Activated CD4-positive, alpha-beta T cell treated with anti-CD3 and anti-CD28 coated beads for 24 hours (primary cell): ENCODE results near the gene MGAT3.

Experiments used
- DNase-seq, 2 donors: peaks; one replicate each; pipeline ENCODE4 v3.0.0-alpha.2; 2020; ENCODE audit warnings: low read depth in 2 of 2

The MGAT3 gene

DNA sequence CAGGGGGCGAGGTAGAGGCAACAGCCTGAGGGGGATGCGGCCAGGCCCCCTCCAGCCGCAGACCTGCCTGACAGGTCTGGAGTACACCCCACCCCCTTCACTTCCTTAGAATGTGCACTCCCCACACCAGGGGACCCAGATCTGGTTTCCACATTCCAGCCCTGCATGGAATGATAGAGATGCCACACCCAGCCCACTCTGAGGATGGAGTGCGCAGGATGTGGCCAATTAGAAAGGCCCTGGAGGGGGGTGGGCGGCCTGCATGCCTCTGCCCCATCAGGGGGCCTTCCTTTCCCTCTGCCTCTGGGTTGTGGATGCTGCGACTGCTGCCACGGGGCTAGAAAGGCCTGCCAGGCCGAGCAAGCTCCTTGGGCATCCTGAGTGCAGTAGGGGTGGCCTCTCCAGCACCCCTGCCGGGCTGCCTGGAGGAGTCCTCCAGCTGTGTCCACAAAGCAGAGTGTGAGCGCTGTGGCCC lies 28.2 kb upstream of the MGAT3 start:
- no peak for DNase-seq

DNA sequence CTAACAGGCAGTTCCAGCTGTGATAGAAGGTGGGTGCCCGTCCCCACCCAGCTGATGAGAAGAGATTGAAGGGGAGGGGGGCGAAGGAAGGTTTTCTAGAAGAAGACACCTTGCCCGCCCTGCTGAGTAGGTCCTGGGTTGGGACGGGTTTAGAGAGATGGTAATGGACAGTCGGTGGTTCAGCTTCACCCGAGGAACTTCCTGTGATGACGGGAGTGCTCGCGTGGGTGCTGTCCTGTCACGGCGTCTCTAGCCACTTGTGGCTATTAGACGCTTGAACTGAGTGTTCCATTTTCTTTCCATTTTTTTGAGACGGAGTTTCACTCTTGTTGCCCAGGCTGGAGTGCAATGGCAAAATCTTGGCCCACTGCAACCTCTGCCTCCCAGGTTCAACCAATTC lies 27.6 kb upstream of the MGAT3 start:
- DNase-seq = no peak

DNA sequence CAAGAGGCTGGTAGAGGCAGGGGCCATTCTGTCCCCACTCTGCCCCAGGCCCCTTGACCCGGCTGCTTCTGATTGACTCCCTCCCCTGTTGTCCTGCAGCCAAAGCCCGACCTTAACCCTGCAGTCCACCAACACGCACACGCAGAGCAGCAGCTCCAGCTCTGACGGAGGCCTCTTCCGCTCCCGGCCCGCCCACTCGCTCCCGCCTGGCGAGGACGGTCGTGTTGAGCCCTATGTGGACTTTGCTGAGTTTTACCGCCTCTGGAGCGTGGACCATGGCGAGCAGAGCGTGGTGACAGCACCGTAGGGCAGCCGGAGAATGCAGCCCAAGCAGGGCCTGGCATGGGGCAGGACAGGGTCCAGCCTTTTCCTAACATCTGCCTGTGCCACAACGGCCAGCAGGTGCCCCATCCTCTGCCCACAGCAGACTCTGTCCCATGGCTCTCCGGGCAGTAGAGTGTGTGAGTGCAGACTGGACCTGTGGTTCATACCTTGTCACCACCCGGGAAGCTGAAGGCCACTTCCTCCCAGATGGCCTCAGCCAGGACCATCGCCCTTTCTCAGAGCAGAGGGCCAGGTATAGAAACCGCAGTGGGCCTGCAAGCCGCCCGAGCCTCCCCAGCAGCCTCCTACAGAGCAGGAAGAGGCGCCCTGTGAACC lies 26.8 kb upstream of the MGAT3 start:
- no peak for DNase-seq

DNA sequence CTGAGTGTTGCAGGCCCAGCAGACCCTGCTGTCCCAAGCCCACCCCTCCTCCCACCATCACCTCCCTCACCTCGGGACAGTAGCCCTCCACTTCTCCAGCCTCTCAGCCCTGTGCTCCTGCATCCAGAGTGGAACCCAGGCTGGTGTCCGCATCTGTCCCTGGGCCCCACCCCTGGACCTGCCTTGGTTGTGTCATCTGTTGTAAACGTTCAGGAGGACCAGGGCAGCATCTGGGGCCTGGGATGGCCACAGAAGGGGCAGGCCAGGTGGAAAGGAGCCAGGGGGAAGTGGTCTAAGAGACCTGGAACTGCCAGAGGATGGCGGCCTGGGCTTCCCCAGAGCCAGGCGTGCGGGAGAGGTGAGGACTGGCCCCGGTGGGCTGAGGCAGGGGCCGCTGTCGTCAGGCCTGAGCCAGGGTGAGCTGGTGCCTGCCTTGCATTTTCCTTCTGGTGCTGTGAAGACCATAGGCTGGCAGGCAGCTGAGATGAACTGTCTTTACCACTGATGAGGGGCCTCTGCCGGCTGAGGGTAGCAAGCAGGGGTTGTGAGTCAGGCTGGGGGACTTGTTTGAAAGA lies 26.1 kb upstream of the MGAT3 start:
- no peak for DNase-seq

DNA sequence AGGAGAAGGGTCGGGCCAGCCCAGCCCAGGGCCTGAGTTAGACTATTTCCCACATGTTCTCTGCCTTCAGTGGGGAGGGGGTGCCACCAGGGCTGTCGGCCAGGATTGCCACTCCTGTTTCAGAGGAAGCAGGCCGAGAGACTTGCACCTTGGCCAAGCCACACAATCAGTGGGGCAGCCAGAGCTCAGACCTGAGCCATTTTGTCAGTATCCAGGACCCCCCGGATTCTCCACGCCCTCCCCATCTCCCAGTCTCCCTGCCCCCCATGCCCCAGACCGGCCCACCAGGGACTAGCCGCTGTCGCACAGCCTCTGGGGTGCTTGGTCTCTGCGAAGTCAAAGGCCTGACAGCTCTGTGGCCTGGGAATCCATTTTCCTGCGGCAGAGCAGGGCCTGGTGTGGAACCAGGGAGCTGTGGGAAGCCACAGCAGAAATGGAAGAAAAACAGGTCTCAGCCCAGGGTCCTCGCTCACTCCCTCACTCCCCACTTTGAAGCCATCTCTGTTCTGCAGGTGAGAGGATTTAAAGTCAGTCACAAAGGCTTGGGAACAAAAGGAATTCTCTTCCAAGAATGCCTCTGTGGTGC lies 25.5 kb upstream of the MGAT3 start:
- no peak for DNase-seq

DNA sequence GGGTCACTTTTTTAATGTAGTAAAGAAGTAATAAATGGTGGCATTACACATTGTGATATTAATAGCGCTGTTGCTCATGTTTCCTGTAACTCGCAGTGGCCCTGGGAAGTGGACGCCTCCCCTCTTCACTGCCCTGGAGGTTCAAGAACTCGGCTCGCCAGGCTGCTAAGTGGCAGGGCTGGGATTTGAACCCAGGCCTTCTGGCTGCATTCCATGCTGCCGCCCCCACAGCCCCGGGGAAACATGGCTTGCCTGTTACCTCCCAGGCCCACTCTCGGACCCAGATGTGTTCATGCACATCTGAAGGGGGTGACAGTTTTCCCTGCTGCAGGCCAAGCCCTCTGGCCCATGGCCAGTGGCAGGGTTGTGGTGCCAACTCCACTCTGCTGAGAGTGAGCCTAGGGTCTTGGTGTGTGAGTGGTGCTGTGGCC lies 25.0 kb upstream of the MGAT3 start:
- no peak for DNase-seq

DNA sequence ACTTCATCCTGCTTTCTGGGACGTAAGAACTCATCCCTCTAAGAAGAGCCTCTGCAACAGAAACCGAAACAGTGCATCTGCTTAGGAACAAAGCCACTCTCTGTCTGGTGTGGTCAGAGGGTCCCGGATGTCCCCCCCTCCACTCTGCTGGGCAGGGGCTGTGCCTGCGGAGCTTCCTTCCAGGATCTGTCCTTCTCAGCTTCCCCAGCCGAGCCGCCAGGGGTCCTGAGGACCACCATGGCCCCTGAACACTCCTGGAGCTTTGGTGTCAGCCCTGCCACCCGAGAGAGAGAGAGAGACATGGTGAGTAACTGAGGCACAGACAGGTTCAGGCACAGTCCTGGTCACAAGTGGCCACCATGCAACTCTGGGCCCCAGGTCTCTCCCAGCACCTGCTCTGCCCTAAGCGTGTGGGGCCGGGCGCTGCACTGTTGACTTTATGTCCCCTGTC lies 24.4 kb upstream of the MGAT3 start:
- no peak for DNase-seq

DNA sequence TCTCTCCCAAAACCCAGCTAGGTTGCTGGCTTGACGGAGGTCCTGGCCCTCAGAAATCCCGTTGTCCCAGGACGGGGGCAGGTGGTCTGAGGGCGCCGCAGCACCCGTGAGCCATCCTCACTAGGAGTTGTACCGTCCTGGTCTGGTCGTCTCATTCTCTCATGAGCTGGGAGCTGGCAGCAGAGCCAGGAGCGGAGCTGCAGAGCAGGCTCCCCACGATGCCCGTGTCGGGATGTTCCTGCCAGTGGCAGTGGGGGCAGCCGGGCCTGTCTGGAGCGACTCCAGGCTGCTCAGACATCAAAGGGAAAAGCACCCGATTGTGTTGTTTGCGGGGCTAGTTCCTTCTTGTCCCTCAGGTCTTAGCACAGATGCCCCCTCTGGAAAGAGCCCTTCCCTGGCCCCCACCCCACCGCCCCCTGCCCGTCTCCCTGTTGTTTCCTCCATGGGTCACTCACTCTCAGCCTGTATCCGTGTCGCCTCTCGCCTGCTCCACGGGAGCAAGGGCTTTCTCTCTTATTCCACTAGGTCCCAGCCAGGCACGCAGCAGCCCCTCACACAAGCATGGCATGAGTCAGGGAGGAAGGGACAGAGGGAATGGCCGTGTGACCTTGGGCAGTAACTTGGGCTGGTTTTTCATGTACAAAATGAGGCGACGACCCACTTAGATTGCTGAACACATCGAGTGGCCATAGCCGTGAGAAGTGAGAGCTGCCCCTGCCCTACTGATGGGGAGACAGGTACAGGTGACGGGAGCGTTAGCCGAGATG lies 23.2 kb upstream of the MGAT3 start:
- no peak for DNase-seq

DNA sequence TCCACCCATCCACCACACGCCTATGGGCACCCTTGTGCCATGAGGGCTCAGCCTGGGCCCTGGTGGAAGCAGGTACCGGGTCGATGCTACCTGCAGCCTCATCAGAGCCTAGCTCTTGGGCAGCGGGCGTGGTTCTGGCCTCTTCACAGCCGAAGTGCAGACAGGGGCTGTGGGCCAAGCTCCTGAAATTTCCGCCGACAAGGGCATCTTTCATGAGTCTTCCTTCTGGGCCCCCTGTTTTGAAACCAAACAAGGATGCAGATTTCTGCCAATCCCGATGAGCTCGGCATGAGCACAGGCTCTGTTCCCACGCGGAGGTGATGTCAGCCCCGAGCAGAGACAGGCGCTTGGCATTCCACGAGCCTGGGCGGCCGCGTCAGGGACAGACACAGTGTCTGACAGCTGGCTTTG lies 22.6 kb upstream of the MGAT3 start:
- DNase-seq = no peak

DNA sequence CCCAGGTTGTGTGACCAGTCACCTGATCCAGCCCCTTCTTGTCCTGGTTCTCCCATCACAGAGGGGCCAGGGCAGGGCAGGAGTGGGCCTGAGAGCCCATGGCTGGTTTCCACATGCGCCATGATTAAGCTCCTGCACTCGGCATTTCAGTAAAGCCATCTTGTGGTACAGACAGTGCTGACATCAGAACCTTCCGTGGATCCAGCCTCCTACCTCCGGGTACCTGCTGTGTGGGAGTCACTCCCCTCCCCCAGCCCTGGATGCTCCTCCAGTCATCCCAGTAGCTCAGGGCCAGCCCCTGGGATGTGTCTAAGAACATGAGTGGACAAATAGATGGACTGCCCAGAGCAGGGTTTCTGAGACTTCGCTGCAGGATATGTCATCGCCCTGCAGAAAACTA lies 22.1 kb upstream of the MGAT3 start:
- DNase-seq = no peak

DNA sequence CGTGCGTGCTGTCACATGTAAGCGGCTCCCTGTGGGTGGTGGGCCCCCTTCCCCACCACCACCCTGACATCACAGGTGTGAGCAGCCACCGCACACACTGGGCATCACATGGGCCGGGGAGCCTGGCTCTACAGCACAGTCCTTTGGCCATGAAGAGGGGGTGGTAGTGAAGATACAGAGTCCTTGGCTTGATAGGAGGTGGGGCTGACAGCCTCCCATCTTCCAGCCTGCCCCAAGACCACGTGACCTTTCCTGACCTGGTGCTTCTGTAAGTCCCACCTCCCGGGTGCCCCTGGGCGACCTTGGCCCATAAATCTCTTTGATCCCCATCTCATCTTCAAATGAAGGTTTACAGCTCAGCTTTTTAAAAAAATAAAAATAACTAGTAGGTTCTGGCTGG lies 21.2 kb upstream of the MGAT3 start:
- DNase-seq = no peak

DNA sequence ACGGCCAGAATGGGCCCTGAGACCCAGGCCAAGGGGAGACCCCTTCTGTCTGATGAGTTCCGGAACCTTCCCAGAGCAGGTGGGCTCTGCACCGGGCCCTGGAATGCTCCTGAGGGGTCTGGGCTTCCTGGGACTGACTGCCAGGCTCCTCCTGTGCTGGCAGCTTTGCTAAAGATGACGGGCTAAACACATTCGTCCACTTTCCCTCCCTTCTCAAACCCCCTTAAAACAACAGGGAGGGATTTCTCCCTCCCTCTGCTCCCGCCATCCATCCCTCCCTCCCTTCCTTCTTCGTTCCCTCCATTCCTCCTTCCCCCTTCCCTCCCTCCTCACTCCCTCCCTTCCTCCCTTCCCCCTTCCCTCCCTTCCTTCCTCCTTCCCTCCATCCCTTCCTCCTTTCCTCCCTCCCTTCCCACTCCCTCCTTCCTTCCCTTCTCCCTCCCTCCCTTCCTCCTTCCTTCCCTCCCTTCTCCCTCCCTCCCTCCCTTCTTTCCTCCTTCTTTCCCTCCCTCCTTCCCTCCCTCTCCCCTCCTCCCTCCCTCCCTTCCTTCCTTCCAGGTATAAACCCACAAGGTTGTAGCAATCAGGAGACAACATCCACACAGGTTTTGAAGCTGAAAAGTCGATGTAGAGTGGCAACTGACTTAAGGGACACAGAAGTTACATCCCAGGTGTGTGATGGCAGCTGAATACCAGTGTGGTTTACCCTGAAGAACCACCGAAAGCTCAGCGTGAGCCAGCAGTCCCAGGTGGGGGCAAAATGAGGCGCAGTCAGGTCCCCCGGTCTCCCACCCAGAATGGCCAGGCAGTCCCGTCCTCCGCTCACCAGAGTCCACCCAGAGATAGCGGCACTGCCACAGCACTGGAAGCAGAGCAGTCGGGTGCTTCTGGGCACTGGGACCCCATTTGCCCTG lies 18.8 kb upstream of the MGAT3 start:
- DNase-seq = no peak

DNA sequence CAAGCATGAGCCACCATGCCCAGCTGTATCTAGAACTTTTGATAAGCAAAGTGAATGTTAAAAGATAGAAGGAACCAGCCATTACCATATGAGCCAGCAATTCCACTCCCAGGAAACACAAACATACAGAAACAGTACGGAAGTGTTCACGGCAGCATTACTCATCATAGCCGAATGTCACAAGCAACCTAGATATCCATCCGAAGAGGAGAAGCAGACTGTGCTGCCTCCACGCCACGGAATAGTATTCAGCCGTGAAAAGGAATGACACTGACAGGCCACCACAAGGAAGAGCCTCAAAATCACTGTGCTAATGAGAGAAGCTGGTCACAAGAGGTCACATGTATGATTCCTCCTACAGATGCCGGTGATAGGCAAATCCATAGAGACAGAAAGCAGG lies 17.6 kb upstream of the MGAT3 start:
- DNase-seq = no peak

DNA sequence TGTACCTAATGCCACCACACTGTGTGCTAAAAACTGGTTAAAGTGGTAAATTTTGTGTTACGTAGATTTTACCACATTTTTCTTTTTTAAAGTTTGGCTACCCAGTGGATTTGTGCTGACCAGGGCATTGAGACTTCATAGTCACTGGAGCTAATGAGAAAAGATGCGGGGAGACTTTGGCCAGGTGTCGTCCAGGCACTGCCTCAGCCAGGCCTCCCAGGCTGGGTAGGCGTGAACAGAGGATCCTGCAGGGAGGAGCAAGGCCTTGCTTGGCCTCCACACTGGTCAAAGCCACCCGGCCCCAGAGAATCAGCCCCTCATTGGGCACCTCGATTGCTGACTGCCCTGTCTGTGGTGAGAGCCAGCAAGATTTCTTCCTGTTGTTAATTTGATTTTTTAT lies 13.4 kb upstream of the MGAT3 start:
- no peak for DNase-seq

DNA sequence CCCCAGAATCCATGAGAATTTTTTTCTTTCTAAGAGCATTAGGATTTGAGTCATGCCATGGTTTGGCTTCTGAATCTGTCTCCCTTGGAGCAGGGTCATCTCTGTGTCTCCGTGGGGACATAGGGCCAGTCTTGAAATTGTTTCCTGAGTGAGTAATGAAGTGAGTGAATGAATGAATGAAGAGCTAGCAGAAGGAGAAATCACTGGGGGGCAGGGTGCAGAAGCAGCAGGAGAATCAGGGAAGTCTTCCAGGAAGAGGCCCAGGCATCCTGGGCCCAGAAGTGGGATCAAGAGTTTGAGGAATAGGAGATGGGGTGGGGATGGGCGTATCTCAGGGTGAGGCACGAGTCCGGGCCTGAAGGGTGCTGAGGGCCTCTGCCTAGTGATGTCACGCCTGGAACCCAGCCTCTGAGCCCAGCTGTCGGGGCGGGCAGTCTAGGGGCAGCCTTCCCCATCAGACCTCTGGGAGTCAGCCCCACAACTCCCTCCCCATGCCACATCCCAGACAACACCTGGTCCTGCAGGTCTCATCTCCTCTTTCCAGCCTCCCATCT lies 12.5 kb upstream of the MGAT3 start:
- DNase-seq = no peak

DNA sequence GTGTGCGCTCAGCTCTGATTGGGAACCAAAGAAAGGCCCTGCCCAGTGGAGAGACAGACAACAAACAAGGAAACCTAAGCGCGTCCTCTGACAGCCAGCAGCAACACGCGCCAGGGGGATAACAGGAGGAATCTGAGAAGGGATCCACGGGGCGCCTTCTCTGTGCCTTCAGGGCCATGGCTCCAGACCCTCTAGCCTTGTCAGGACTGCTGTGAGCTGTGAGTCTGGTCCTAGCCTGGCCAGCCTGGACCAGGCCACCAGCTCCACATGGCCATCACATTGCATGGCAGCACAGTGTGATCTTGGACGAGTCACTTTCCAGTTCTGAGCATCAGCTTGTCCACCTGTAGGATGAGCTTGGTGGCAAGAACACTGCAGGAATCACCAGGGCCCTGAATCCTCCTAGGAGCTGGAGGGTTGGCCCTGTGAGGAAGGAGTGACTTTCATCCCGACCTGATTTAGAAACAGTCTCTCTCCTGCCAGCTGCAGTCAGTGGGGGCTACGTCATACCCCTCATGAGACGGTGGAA lies 11.8 kb upstream of the MGAT3 start:
- no peak for DNase-seq

DNA sequence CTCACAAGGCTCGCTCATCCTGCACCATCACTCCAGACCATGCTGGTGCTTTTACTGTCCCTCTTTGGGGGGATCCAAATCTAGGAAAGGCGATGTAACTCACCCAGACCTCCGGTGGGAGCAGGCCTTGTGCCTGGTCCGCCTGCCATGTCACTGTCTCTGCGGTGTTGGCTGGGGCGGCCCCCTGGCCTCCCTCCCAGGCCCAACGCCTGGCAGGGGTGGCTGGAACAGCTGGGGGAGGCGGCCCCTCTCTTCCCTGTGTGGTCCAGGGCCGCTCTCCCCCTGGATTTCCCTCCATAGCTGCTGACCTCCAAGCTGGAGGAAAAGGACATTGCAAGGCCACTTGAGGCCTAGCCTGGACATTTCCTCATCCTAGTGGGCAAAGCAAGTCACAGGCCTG lies 11.1 kb upstream of the MGAT3 start:
- no peak for DNase-seq

DNA sequence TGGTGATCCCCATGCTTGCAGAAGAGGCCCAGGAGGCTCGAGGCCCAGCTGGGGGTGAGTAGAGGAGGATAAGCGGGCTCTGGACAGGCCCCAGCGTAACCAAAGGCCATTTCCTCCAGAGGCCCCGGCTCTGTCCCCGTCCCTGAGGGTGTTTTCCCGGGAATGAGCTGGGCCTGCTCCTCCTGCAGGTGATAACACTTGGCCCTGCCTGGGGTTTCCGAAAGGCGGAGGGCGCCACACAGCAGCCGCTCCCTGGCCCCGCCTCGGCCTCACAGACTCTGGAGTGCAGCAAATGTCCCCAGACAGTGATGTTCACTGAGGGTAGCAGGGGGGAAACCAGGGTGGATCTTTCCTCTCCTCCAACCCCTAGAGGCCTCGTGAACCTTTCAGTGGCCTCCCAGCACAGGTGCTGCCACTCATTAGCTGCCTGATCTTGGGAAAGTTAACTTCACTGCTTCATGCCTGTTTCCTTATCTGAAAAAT lies 10.5 kb upstream of the MGAT3 start:
- DNase-seq = no peak

DNA sequence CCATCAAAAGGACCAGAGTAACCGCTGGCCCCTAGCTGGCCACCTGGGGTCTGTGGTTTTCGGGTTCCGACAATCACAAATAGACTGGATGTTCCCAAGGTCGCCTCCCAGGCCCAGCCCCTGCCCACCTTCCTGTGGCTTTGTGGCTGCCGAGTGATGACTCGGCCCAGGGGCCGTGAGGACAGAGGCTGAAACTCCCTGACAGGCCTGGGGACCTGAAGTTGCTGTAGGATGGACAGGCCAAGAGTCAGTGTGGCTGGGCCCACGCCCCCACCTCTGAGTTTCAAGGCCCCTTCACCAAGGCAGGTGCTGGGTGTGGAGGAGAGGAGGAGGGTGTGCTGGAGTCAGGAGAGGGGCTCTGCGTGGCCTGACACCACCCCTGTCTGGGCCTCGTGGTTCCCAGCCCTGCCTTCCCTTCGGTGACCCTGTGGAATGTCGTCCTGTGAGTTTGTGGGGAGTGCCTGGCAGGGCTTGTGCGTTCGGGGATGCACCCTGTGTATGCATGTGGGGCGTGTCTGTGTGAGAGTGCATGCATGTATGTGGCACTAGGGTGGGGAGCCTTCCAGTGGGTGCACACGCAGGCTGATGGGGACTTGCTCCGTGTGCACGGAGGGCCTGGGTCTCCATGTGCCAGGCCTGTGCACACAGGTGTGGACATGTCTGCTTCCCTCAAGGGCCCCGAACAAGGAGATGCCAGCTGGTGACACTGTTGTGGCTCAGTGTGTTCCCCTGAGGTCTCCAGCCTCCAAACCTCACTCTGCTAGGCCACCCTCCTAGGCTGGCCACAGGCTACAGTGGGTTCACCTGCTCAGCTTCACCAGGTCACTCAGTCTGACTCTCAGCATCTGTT lies 8.4 kb upstream of the MGAT3 start:
- DNase-seq = no peak

DNA sequence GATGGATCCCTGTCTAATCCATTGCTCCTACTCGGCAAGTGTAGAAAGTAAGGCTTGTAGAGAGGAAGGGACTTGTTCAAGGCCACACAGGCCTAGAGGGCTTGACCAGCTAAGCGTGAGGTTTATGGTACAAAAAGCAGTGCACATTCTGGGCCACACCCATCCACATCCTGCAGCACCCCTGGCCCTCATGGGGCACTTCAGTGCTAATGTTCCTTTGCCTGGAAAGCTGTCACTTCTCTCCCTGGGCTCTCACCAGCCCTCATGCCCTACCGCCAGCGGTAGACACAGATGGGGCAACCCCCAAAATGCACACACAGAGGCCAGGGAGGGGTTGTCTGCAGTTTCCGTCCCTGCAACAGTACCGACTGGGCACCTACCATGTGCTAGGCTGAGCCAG lies 7.1 kb upstream of the MGAT3 start:
- no peak for DNase-seq
